Liver (tissue), 3 donors: ENCODE data around the gene STAT5B.

Experiments
- ATF3 ChIP-seq: IDR thresholded peaks from 2 replicates; pipeline ENCODE4 v1.6.1; 2016; ENCODE audit warnings: antibody characterized with exemption
- CTCF ChIP-seq: fragments of 150-350 bp; IDR thresholded peaks from 2 replicates; pipeline ENCODE4 v1.5.1; 2017; ENCODE audit warnings: improper control_type of control experiment, low read depth, low read length; ENCODE audit not compliant: missing input control
- FOXA2 ChIP-seq: IDR thresholded peaks from 2 replicates; pipeline ENCODE4 v1.6.1; 2016; ENCODE audit warnings: antibody characterized with exemption
- GABPA ChIP-seq, 2 donors: IDR thresholded peaks in 1 of 2; conservative IDR thresholded peaks in 1 of 2; 2 replicates each; pipeline ENCODE4 v1.6.1; 2016; ENCODE audit warnings: antibody characterized with exemption in 2 of 2, mild to moderate bottlenecking in 1 of 2, moderate library complexity in 1 of 2
- RAD21 ChIP-seq, 2 donors: IDR thresholded peaks; 2 replicates each; pipeline ENCODE4 v1.6.1; 2016; ENCODE audit warnings: antibody characterized with exemption in 2 of 2, mild to moderate bottlenecking in 2 of 2
- REST ChIP-seq: IDR thresholded peaks from 2 replicates; pipeline ENCODE4 v1.6.1; 2016; ENCODE audit warnings: antibody characterized with exemption, mild to moderate bottlenecking
- RXRA ChIP-seq, 2 donors: IDR thresholded peaks; 2 replicates each; pipeline ENCODE4 v1.6.1; 2017 to 2018; ENCODE audit warnings: antibody characterized with exemption in 2 of 2, mild to moderate bottlenecking in 1 of 2
- SP1 ChIP-seq: IDR thresholded peaks from 2 replicates; pipeline ENCODE4 v1.6.1; 2018; ENCODE audit warnings: antibody characterized with exemption, mild to moderate bottlenecking
- TAF1 ChIP-seq: conservative IDR thresholded peaks from 2 replicates; pipeline ENCODE4 v1.6.1; 2016; ENCODE audit warnings: antibody characterized with exemption, mild to moderate bottlenecking
- YY1 ChIP-seq: IDR thresholded peaks from 2 replicates; pipeline ENCODE4 v1.6.1; 2016; ENCODE audit warnings: antibody characterized with exemption, mild to moderate bottlenecking
- donor health status: healthy.
- donor health status: healthy.

GRCh38 chr17:42200706-42201457 lies 75.3 kb downstream of the STAT5B start:
- TF ChIP-seq REST (no peak), RAD21 (IDR thresholded peaks at IDR 0.05) (peak in 1 of 2 donors; percentile 27), YY1 (no peak), ATF3 (no peak), TAF1 (no peak), CTCF (no peak), GABPA (IDR thresholded peaks at IDR 0.05 in 1 of 2, conservative IDR thresholded peaks at IDR 0.05 in 1 of 2) (no peak), RXRA (IDR thresholded peaks at IDR 0.05) (no peak), SP1 (no peak), FOXA2 (peak; percentile 12)
